GM12892 (cell line): ENCODE data around the gene ANKRD10.

Experiments used
- POLR2A ChIP-seq: IDR thresholded peaks from 2 replicates; pipeline ENCODE4 v1.6.1; 2011; ENCODE audit warnings: low read depth, low read length, control low read depth
- POLR2AphosphoS5 ChIP-seq: IDR thresholded peaks from 2 replicates; pipeline ENCODE4 v1.6.1; 2011; ENCODE audit warnings: low read depth, low read length, control low read depth

DNA sequence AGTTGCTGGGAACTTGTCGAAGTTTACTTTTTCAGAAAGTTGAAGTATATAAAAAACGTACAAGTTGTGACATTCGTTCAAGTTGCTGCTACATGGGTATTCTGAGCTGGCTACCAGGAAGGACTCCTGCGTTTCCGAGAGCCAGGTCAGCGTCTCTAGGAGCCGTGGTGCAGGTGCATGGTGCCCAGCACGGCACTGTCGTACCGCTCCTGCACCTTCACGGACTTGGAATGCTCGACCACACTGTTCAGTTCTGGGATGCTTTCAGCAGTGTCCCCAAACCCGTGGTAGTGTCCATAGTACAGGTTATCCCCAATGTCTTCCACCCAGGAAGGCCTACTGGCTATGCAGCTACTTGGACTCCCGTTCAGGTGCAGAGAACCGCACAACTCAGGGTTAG, 35.4 kb downstream of the ANKRD10 start:
- TF ChIP-seq POLR2A, result no peak
- TF ChIP-seq POLR2AphosphoS5, result no peak
